AG10803 (cell line): ENCODE results near the gene TNFAIP3.
A peak's percentile ranks its signal among the peaks of the same experiment; 100 is the strongest.

Experiments
- DNase-seq: peaks from one replicate; pipeline ENCODE4 v3.0.0; 2010; ENCODE audit warnings: low read depth
- H3K4me3 ChIP-seq: 2 replicates; pipeline ENCODE4 v1.5.1; 2011; ENCODE audit warnings: mild to moderate bottlenecking, low read length, control low read depth
- TF ChIP-seq, protein P1 (sequence below): conservative IDR thresholded peaks from 2 replicates; pipeline ENCODE4 v1.5.1; 2011; ENCODE audit warnings: mild to moderate bottlenecking, low read length, control low read depth, inconsistent platforms

Gene TNFAIP3

GRCh38 chr6:137906020-137906472 is 39.0 kb downstream of the TNFAIP3 start:
- DNase-seq, result no peak
- TF ChIP-seq, protein P1, sequence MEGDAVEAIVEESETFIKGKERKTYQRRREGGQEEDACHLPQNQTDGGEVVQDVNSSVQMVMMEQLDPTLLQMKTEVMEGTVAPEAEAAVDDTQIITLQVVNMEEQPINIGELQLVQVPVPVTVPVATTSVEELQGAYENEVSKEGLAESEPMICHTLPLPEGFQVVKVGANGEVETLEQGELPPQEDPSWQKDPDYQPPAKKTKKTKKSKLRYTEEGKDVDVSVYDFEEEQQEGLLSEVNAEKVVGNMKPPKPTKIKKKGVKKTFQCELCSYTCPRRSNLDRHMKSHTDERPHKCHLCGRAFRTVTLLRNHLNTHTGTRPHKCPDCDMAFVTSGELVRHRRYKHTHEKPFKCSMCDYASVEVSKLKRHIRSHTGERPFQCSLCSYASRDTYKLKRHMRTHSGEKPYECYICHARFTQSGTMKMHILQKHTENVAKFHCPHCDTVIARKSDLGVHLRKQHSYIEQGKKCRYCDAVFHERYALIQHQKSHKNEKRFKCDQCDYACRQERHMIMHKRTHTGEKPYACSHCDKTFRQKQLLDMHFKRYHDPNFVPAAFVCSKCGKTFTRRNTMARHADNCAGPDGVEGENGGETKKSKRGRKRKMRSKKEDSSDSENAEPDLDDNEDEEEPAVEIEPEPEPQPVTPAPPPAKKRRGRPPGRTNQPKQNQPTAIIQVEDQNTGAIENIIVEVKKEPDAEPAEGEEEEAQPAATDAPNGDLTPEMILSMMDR, result no peak
- no peak overlapping the region for H3K4me3 ChIP-seq

DNA sequence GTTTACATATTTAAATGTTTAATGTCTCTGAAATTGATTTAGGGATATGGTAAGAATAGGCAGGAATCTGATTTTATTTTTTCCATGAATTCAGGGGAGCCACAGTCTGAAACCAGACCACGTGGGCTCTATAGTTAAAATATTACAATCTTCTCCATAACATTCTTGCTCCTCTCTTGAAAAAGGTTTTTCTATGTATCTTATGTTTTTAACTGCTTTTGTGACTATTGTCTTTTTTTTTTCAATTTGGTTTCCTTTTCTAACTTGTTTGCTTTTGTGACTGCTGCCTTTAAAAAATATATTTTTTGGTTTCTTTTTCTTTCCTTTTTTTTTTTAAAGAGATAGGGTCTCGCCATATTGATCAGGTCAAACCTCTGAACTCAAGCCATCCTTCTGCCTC is 40.1 kb downstream of the TNFAIP3 start:
- no peak for DNase-seq
- no peak overlapping the region for H3K4me3 ChIP-seq
- TF ChIP-seq, protein P1, result no peak

- TF ChIP-seq, protein P1, result no peak
- no peak overlapping the region for H3K4me3 ChIP-seq
- DNase-seq, result no peak
These were observed 42.5 kb downstream of the TNFAIP3 start for GRCh38 chr6:137909533-137909932.

DNA sequence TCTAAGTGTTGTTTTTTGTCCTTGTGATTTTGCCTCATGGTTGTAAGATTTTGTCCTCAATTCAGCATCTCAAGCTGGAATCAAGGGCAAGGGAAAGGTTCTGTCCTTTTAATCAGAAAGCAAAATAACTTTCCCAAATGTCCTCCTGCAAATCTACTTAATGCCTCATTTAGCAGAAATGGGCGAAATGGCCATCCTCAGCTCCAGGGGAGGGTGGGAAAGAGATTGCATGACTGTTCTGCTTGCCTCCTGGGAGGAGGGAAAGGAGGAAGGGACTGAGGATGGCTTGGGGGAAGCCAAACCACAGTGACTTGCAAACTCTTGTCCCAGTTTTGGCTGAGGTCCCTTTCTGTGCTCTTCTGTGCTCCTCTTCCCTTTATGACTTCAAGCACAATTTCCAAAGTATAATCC is 43.4 kb downstream of the TNFAIP3 start:
- TF ChIP-seq, protein P1, result no peak
- peak; percentile 73 for DNase-seq
- no peak overlapping the region for H3K4me3 ChIP-seq

DNA sequence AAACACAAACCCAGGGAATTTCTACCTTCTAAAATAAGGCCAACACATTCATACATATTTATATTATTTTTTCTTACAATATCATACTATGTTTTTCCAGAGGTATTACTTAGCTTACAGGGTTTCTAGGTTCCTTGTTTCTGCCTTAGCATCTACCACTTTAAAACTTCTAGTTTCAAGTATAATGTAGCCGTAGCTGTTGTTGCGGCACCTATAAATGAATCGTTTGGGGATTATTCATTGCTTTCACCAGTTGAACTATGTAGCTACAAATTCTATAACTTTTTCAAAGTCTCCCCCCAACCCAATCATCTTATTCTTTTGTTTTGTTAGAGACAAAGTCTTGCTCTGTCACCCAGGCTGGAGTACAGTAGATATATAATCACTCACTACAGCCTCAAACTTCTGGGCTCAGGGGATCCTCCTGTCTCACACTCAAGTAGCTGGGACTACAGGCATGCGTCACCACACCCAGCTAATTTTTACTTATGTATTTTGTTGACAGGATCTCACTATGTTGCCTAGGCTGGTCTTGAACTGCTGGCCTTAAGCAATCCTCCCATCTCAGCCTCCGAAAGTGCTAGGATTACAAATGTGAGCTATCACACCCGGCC is 43.9 kb downstream of the TNFAIP3 start:
- TF ChIP-seq, protein P1, result no peak
- DNase-seq, result no peak
- H3K4me3 ChIP-seq, result no peak overlapping the region

DNA sequence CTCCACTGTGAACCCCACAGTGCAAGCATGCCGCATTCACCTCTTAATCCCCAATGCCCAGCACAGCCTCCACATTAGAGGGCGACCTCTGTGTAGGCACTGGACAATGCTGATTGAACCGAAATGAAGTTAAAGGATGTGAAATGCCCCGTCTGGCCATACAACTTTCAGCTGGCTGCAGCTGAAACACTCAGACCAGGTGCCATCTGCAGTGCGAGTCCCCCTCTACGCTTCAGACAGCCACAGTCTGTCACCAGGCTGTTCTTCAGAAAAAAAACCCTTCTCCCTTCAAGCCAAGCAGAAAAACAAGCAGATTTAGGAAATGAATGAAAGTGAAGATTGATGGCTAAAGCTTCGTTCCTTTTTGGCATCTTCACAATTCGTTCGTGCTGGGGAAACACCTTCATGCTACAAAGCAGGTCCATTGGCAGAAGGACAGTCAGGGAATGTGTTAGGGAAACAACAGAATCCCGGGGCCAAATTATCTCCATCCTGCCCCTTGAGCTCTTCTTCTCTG is 44.7 kb downstream of the TNFAIP3 start:
- no peak overlapping the region for H3K4me3 ChIP-seq
- DNase-seq, result no peak
- TF ChIP-seq, protein P1, result no peak

- no peak overlapping the region for H3K4me3 ChIP-seq
- DNase-seq, result no peak
- TF ChIP-seq, protein P1, result no peak
These were observed 45.8 kb downstream of the TNFAIP3 start for GRCh38 chr6:137912813-137913212.
